Esophagus squamous epithelium (tissue), 5 donors: Measurements from ENCODE around the gene MAPK8IP3. TPM values are rescaled to one million over a fixed set of nuclear protein-coding genes. Genes with fewer than 3 reads are reported as not detected.

Experiments used
- DNase-seq: peaks from one replicate; lab custom pipeline; 2025; lab: John Stamatoyannopoulos, UW
- H3K27ac ChIP-seq, 4 donors: fragments of 200-600 bp; sonication (generic); one replicate each; pipeline ENCODE4 v1.5.1; 2016 to 2019; ENCODE audit warnings: mild to moderate bottlenecking in 1 of 4
- H3K27me3 ChIP-seq, 4 donors: fragments of 200-600 bp; sonication (generic); 1 replicate in 3 of 4; 2 replicates in 1 of 4; pipeline versions ENCODE4 v1.5.1 to v1.6.0; 2017 to 2021; ENCODE audit warnings: antibody characterized with exemption in 1 of 4
- H3K36me3 ChIP-seq, 3 donors: fragments of 200-600 bp; sonication (generic); one replicate each; pipeline ENCODE4 v1.5.1; 2016 to 2019
- H3K4me1 ChIP-seq, 3 donors: fragments of 200-600 bp; sonication (generic); one replicate each; pipeline ENCODE4 v1.5.1; 2017 to 2019
- H3K4me3 ChIP-seq, 4 donors: fragments of 200-600 bp; sonication (generic); 1 replicate in 3 of 4; 2 replicates in 1 of 4; pipeline ENCODE4 v1.5.1; 2016 to 2019; ENCODE audit warnings: mild to moderate bottlenecking in 2 of 4, moderate library complexity in 1 of 4
- H3K9me3 ChIP-seq, 3 donors: fragments of 200-600 bp; sonication (generic); one replicate each; pipeline ENCODE4 v1.5.1; 2016 to 2019
- CTCF ChIP-seq, 6 experiments: fragments of 450-650 bp in 4 of 6; fragments of 200-600 bp in 2 of 6; sonication (generic) in 2 of 6; IDR thresholded peaks; one replicate each; pipeline ENCODE4 v1.5.1; 2016 to 2019; ENCODE audit warnings: antibody characterized with exemption in 6 of 6, mild to moderate bottlenecking in 4 of 6, moderate library complexity in 4 of 6
- POLR2A ChIP-seq, 4 donors: fragments of 450-650 bp; IDR thresholded peaks; one replicate each; pipeline ENCODE4 v1.6.1; 2017; ENCODE audit warnings: antibody characterized with exemption in 4 of 4, mild to moderate bottlenecking in 4 of 4, moderate library complexity in 3 of 4
- WGBS, 2 donors: methylation state at CpG; one replicate each; pipeline ENCODE4 v1.1.5; 2018; 5-methylcytosine and 5-hydroxymethylcytosine counted together
- intact Hi-C: fragments of 100-400 bp; cut with DNase I; formaldehyde crosslinking; loops from one replicate; pipeline ENCODE4 v1.15.0; 2022
- total RNA-seq, 4 donors: library from RNA; depleted of rRNA; stranded (reverse); fragments of >200 nt; gene quantifications; one replicate each; pipeline ENCODE4 v1.1.0, GENCODE V29; 2016
- donor health status: DM: yes; HTN: yes; CAD: no.

MAPK8IP3 gene
- total RNA-seq, 4 donors from 2014 or later, result 8.6 to 37.6 (median 24.7) TPM

DNA sequence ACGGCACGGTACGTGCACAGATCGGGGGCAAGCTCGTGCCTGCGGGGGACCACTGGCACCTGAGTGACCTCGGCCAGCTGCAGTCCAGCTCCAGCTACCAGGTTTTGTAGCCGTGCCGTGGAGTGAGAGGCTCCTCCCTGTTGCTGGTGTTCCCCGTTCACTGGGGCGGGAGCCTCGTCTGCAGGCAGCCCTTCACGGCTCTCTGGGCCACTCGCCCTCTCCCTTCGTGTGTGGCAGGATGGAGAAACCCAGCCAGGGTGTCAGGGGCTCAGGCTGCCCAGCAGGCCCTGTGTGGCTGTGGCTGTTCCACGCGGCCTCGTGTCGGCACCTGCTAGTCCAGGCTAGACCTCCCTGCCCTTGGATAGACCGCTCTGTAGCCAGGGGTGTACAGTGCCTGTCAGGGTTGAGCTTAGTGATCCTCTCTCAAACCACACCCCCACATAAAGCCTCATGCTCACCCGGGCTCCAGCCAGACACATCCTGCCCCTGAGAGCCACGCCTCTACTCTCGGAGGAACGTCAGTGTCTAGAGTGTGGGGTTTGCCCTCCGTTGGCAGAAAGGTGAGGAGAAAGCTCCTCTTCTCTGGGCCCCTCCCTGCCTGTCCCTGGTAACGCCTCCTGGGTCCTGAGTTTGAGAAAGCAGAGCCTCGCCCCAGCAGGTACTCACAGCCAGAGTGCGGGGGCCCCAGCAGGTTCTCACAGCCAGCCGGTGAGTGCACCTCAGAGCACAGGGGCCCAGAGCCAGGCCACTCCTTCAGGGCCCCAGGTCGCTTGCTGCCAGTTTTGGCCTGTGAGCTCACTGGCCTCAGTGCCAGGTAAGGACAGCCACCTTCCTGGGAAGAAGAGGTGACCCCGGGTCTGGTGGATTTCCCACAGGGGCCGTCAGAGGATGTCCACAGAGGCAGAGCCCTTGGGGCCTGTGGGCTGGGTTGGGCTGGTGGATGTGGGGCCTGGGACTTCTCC, 37.7 kb downstream of the MAPK8IP3 start:
- H3K4me1 ChIP-seq, result peaks cover 0 to 6% (median 0%) of the 10 kb centered on the region in 3 donors
- no peaks in the 10 kb centered on the region for H3K9me3 ChIP-seq
- H3K27me3 ChIP-seq, result no peaks in the 10 kb centered on the region
- H3K4me3 ChIP-seq, result no peak overlapping the region
- TF ChIP-seq CTCF (IDR thresholded peaks at IDR 0.05) (no peak), POLR2A (IDR thresholded peaks at IDR 0.05) (no peak)
- DNase-seq, result no peak
- H3K36me3 ChIP-seq, result peaks cover 28 to 83% (median 34%) of the 10 kb centered on the region in 3 donors
- WGBS, 2 donors, result 80 to 90% methylated on average over 5 to 13 of the region's 32 CpGs
- H3K27ac ChIP-seq, result no peak overlapping the region
- intact Hi-C loops, result no loop called here

DNA sequence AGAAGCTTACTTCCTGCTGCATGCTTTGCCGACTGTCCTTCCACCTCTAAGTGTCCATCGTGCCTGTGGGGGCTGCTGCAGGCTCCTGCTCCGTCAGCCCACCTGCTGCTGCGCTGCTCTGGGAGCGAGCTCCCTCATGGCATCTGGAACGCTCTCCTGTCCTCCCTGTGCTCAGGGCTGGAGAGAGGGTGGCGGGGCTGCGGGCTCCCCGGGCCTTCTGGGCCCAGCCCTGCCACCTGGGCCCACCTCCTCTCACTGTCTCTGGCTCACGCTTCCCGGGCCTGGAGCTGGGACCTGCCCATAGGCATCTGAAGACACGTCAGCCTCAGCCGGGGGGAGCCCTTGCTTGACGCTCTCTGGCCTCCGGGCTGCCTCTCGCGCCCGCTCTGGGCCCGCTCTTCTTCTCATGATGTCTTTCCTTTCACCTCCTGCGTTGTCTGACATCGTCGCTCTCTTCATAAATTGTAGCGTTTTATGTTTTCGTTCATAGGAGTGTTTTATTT, 38.4 kb downstream of the MAPK8IP3 start:
- H3K36me3 ChIP-seq, result peaks cover 31 to 90% (median 38%) of the 10 kb centered on the region in 3 donors
- intact Hi-C loops, result no loop called here
- 83 to 91% methylated on average over 14 to 15 of the region's 24 CpGs for WGBS, 2 donors
- no peak for DNase-seq
- peaks cover 0 to 6% (median 0%) of the 10 kb centered on the region in 3 donors for H3K4me1 ChIP-seq
- H3K27me3 ChIP-seq, result no peaks in the 10 kb centered on the region
- no peak overlapping the region for H3K4me3 ChIP-seq
- TF ChIP-seq CTCF (IDR thresholded peaks at IDR 0.05) (no peak), POLR2A (IDR thresholded peaks at IDR 0.05) (no peak)
- H3K9me3 ChIP-seq, result no peaks in the 10 kb centered on the region
- no peak overlapping the region for H3K27ac ChIP-seq

DNA sequence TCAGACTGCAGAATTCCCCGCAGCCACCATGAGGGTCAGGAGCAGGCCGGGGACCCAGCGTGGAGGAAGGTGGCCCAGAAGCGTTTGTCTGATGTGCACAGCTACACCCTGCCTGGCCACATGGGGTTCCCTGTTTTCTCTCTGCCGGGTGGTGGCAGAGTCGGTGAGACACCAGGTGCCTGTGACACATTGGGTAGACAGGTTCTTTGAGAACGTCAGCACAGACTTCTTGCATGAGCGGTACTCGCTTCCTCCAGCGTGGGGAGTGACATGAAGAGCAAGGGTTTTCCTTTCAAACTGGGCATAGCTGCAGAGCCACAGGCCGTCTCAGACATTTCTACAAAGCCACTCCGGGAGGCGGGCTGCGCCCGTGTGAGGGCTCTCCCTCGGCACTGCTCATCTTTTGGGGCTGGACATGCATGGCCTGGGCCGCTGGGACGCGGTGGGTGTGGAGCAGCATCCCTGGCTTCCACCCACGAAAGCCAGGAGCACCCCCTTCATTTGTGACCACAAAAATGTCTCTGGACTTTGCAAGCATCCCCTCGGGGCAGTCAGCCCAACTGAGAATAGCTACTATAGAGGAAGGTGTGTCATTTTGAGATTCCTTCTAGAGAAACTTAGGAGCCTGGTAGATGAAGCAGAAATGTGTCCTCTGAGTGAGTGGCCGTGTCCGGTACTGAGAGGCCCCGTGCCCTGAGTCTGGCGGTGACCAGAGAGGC, 39.3 kb downstream of the MAPK8IP3 start:
- intact Hi-C loops, result no loop called here
- H3K36me3 ChIP-seq, result peaks cover 31 to 97% (median 38%) of the 10 kb centered on the region in 3 donors
- no peak overlapping the region for H3K4me3 ChIP-seq
- H3K27ac ChIP-seq, result no peak overlapping the region
- TF ChIP-seq POLR2A (IDR thresholded peaks at IDR 0.05) (no peak), CTCF (IDR thresholded peaks at IDR 0.05) (no peak)
- WGBS, 2 donors, result 79 to 85% methylated on average over 6 to 8 of the region's 25 CpGs
- no peaks in the 10 kb centered on the region for H3K9me3 ChIP-seq
- DNase-seq, result no peak
- peaks cover 0 to 6% (median 0%) of the 10 kb centered on the region in 3 donors for H3K4me1 ChIP-seq
- no peaks in the 10 kb centered on the region for H3K27me3 ChIP-seq

DNA sequence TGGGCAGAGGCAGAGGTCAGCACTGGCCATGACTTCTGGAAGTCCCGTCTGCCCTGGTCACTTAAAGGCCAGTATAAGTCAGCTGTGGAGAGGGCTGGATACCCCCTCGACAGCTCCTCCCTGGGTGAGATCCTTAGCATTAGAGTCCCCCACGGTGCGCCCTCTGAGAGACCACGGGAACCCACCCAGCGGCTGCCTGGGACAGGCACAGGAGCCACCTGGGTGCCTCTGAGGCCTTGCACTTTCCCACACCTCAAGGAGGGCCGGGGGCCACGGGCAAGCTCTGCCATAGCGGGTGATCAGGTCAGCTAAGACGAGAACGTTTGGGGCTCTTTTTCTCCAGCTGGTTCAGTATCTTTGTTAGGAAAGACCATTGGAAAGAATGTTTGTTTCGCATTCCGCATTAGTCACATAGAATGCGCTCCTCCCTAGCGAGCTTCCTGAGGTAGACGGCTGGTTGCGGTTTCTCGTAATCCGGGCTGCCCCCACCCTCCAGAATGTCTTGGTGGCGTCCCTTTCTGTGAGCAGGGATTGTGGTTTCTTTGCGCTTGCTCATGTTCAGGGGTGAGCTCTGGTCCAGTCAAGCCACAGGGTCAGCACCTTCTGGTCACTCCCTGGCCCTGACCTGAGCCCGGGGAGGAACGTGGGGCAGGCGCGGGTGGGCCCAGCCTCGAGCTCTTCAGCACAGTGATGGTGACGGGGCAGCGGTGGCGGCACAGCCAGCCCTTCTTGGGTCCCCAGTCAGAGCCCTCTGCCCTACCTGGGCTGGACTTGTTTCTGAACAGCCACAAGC, 40.1 kb downstream of the MAPK8IP3 start:
- Histone ChIP-seq H3K4me1 (peaks cover 0 to 6% (median 0%) of the 10 kb centered on the region in 3 donors), H3K27ac (no peak overlapping the region), H3K4me3 (no peak overlapping the region), H3K27me3 (no peaks in the 10 kb centered on the region), H3K36me3 (peaks cover 31 to 97% (median 37%) of the 10 kb centered on the region in 3 donors), H3K9me3 (no peaks in the 10 kb centered on the region)
- WGBS, 2 donors, result 89 to 97% methylated on average over 14 to 15 of the region's 29 CpGs
- intact Hi-C loops, result no loop called here
- no peak for DNase-seq
- TF ChIP-seq POLR2A (IDR thresholded peaks at IDR 0.05), result no peak
- no peak for TF ChIP-seq CTCF (IDR thresholded peaks at IDR 0.05)
